MM.1S (cell line): ENCODE results near the gene MS4A15.

Experiments
- DNase-seq: peaks from one replicate; pipeline ENCODE4 v3.0.0-alpha.2; 2015
- H2AFZ ChIP-seq: fragments of 300-600 bp; sonication (generic); 2 replicates; pipeline ENCODE4 v1.6.0; 2016; ENCODE audit warnings: antibody characterized with exemption, low read length
- H3F3A ChIP-seq: fragments of 300-600 bp; sonication (generic); 2 replicates; pipeline ENCODE4 v1.6.1; 2016; ENCODE audit warnings: mild to moderate bottlenecking, antibody characterized with exemption, low read length, moderate library complexity, mixed read lengths; ENCODE audit not compliant: insufficient read depth
- H3K27ac ChIP-seq: fragments of 300-600 bp; sonication (generic); 2 replicates; pipeline ENCODE4 v1.5.1; 2016; ENCODE audit warnings: mild to moderate bottlenecking, low read length
- H3K27me3 ChIP-seq: fragments of 300-600 bp; sonication (generic); replicated peaks from 2 replicates; pipeline ENCODE4 v1.6.0; 2016; ENCODE audit warnings: low read length; ENCODE audit not compliant: insufficient read depth
- H3K36me3 ChIP-seq: fragments of 300-600 bp; sonication (generic); replicated peaks from 2 replicates; pipeline ENCODE4 v1.6.1; 2016; ENCODE audit warnings: mild to moderate bottlenecking, low read length, mixed read lengths; ENCODE audit not compliant: insufficient read depth
- H3K4me1 ChIP-seq: fragments of 300-600 bp; sonication (generic); 2 replicates; pipeline ENCODE4 v1.6.1; 2016; ENCODE audit warnings: low read length, mixed read lengths
- H3K4me2 ChIP-seq: fragments of 300-600 bp; sonication (generic); 2 replicates; pipeline ENCODE4 v1.6.0; 2016; ENCODE audit warnings: low read depth, low read length
- H3K4me3 ChIP-seq: fragments of 300-600 bp; sonication (generic); 2 replicates; pipeline ENCODE4 v1.5.1; 2016; ENCODE audit warnings: low read length, mixed read lengths
- H3K79me2 ChIP-seq: fragments of 300-600 bp; sonication (generic); 2 replicates; pipeline ENCODE4 v1.6.1; 2016; ENCODE audit warnings: mixed run types, low read length, mixed read lengths
- H3K9ac ChIP-seq: fragments of 300-600 bp; sonication (generic); 2 replicates; pipeline ENCODE4 v1.6.1; 2016; ENCODE audit warnings: low read length, mixed read lengths
- H3K9me2 ChIP-seq: fragments of 300-600 bp; sonication (generic); replicated peaks from 2 replicates; pipeline ENCODE4 v1.6.1; 2016; ENCODE audit warnings: mild to moderate bottlenecking, low read length, mixed read lengths; ENCODE audit not compliant: insufficient read depth
- H3K9me3 ChIP-seq: fragments of 300-600 bp; sonication (generic); replicated peaks from 2 replicates; pipeline ENCODE4 v1.6.1; 2016; ENCODE audit warnings: mild to moderate bottlenecking, low read length, mixed read lengths; ENCODE audit not compliant: insufficient read depth
- H4K20me1 ChIP-seq: fragments of 300-600 bp; sonication (generic); 2 replicates; pipeline ENCODE4 v1.6.1; 2016; ENCODE audit warnings: mild to moderate bottlenecking, low read length, moderate library complexity, mixed read lengths; ENCODE audit not compliant: insufficient read depth
- CTCF ChIP-seq: fragments of 300-600 bp; sonication (generic); IDR thresholded peaks from 2 replicates; pipeline ENCODE4 v1.5.1; 2016; ENCODE audit warnings: antibody characterized with exemption, low read length, mixed read lengths
- EZH2 ChIP-seq: fragments of 300-600 bp; sonication (generic); optimal IDR thresholded peaks from 2 replicates; pipeline ENCODE3; 2017; ENCODE audit warnings: low read depth, mild to moderate bottlenecking, antibody characterized with exemption, low read length, mixed read lengths
- EZH2phosphoT487 ChIP-seq: fragments of 300-600 bp; sonication (generic); IDR thresholded peaks from 2 replicates; pipeline ENCODE4 v1.6.1; 2018; ENCODE audit warnings: antibody characterized with exemption, low read length

Gene MS4A15

GRCh38 chr11:60780774-60781173 is 24.1 kb downstream of the MS4A15 start:
- Histone ChIP-seq H2AFZ (no peak overlapping the region), H3K36me3 (no peaks in the 10 kb centered on the region), H3K4me1 (peaks cover 3% of the 10 kb centered on the region; the same call in 1 of the 2 replicates), H3F3A (no peaks in the 10 kb centered on the region), H3K9me2 (no peaks in the 10 kb centered on the region), H3K79me2 (no peaks in the 10 kb centered on the region), H3K27me3 (no peaks in the 10 kb centered on the region), H3K4me3 (no peak overlapping the region), H3K27ac (no peak overlapping the region), H4K20me1 (no peaks in the 10 kb centered on the region), H3K4me2 (no peak overlapping the region), H3K9me3 (no peaks in the 10 kb centered on the region), H3K9ac (no peak overlapping the region)
- TF ChIP-seq EZH2phosphoT487 = no peak
- no peak for TF ChIP-seq CTCF
- TF ChIP-seq EZH2 = no peak
- DNase-seq = no peak

DNA sequence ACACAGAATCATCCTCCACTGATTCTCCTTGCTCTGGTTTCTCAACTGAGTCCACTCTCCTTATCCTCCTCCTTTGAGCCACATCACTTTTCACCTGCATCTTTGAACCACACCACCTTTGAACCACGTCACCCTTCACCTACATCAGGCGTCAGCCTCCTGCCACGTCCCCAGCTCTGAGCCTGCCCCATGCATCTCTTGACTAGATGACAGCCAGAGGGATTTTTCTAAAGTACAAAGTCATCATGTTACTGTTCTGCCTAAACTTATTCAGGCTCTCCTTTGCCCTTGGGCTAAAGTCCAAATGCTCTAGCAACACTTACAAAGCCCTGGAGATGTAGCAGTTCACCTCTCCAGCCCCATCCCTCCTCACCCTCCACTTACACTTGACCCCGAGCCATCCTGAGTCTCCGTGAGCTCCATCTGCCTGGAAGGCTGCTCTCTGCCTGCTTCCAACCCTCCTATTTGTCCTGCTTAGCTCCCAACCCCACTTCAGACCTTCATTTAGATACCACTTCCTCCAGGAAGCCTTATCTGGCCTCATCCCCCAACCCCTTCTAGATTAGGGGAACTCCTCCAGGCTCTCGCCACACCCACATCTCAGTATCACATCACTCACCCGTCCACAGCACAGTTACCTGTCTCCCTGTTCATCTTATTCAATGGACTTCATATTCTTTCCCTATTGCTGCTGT is 24.8 kb downstream of the MS4A15 start:
- H4K20me1 ChIP-seq = no peaks in the 10 kb centered on the region
- no peak for DNase-seq
- H3K4me1 ChIP-seq = no peaks in the 10 kb centered on the region
- TF ChIP-seq EZH2phosphoT487 = no peak
- TF ChIP-seq EZH2 = no peak
- TF ChIP-seq CTCF = no peak
- no peaks in the 10 kb centered on the region for H3K9me3 ChIP-seq
- H3K9ac ChIP-seq = no peak overlapping the region
- no peaks in the 10 kb centered on the region for H3K9me2 ChIP-seq
- no peak overlapping the region for H2AFZ ChIP-seq
- no peak overlapping the region for H3K4me3 ChIP-seq
- H3K27me3 ChIP-seq = no peaks in the 10 kb centered on the region
- no peaks in the 10 kb centered on the region for H3K79me2 ChIP-seq
- no peaks in the 10 kb centered on the region for H3K36me3 ChIP-seq
- H3K4me2 ChIP-seq = no peak overlapping the region
- H3K27ac ChIP-seq = no peak overlapping the region
- H3F3A ChIP-seq = no peaks in the 10 kb centered on the region

GRCh38 chr11:60781981-60782316 is 25.3 kb downstream of the MS4A15 start:
- H3F3A ChIP-seq = no peaks in the 10 kb centered on the region
- no peak for DNase-seq
- H3K27me3 ChIP-seq = no peaks in the 10 kb centered on the region
- H3K27ac ChIP-seq = no peak overlapping the region
- H4K20me1 ChIP-seq = no peaks in the 10 kb centered on the region
- no peak overlapping the region for H2AFZ ChIP-seq
- H3K4me2 ChIP-seq = no peak overlapping the region
- H3K4me1 ChIP-seq = no peaks in the 10 kb centered on the region
- TF ChIP-seq EZH2 = no peak
- TF ChIP-seq EZH2phosphoT487 = no peak
- TF ChIP-seq CTCF = no peak
- H3K9ac ChIP-seq = no peak overlapping the region
- H3K4me3 ChIP-seq = no peak overlapping the region
- H3K9me3 ChIP-seq = no peaks in the 10 kb centered on the region
- no peaks in the 10 kb centered on the region for H3K79me2 ChIP-seq
- no peaks in the 10 kb centered on the region for H3K36me3 ChIP-seq
- no peaks in the 10 kb centered on the region for H3K9me2 ChIP-seq
